K562 (cell line): Measurements from ENCODE around the gene METAP1D. TPM values are rescaled to one million over a fixed set of nuclear protein-coding genes. Genes with fewer than 3 reads are reported as not detected.
A peak's percentile ranks its signal among the peaks of the same experiment; 100 is the strongest.

Experiments
- ATAC-seq: fragments of 200-7000 bp; cut with Tn5 transposase; 3 replicates; pipeline ENCODE4 v1.9.1; 2020; ENCODE audit warnings: moderate library complexity
- BruUV-seq: library from RNA; stranded (reverse); fragments of 400-500 nt; replicated peaks from 2 replicates; lab custom pipeline; 2021; lab: Mats Ljungman, UMichigan
- CTCF ChIA-PET: fragments of 300-600 bp; formaldehyde crosslinking; extraction: SDS; loops from one replicate; lab custom pipeline; 2021; ENCODE audit warnings: low intra/inter-chr PET ratio; lab: Yijun Ruan, JAX
- POLR2A ChIA-PET: fragments of 300-600, 350-650 bp; sonication (Branson Sonifier 250); formaldehyde crosslinking; extraction: SDS; loops from one replicate; lab custom pipeline; 2021; ENCODE audit warnings: antibody characterized with exemption, inconsistent platforms; lab: Yijun Ruan, JAX
- DNase-seq, 4 experiments: peaks; one replicate each; pipeline versions ENCODE4 v3.0.0 to v3.0.0-alpha.2; 2011 to 2018; ENCODE audit warnings: low spot score in 3 of 4, mixed read lengths in 3 of 4; ENCODE audit errors: extremely low read depth in 1 of 4
- FAIRE-seq: peaks from 2 replicates; lab custom pipeline; 2011; peaks lifted over from hg19 to GRCh38; lab: Jason Lieb, UNC
- H2AFZ ChIP-seq: 2 replicates; pipeline ENCODE4 v1.6.0; 2011; ENCODE audit warnings: low read depth, low read length, control low read depth, inconsistent platforms
- H3K27ac ChIP-seq: fragments of 200-600 bp; 3 replicates; pipeline ENCODE4 v1.8.0; 2011; ENCODE audit warnings: low read depth, mild to moderate bottlenecking, control low read depth, inconsistent platforms, low read length, moderate library complexity, mixed read lengths; ENCODE audit errors: extremely low read depth
- H3K27me3 ChIP-seq, 2 experiments: fragments of 300-600 bp in 1 of 2; 2 replicates in 1 of 2; 3 replicates in 1 of 2; pipeline versions ENCODE4 v1.6.0 to v1.8.0; 2011; ENCODE audit warnings: inconsistent platforms in 2 of 2, low read length in 2 of 2, mild to moderate bottlenecking in 1 of 2, mixed read lengths in 1 of 2, moderate library complexity in 1 of 2; ENCODE audit not compliant: control insufficient read depth in 2 of 2, insufficient read depth in 2 of 2
- H3K36me3 ChIP-seq: fragments of 300-600 bp; 3 replicates; pipeline ENCODE4 v1.8.0; 2011; ENCODE audit warnings: mild to moderate bottlenecking, low read length, inconsistent platforms; ENCODE audit not compliant: control insufficient read depth, insufficient read depth
- H3K4me1 ChIP-seq, 2 experiments: fragments of 200-600 bp in 1 of 2; replicated peaks in 1 of 2; 2 replicates in 1 of 2; 3 replicates in 1 of 2; pipeline versions ENCODE4 v1.5.1 to v1.8.0; 2011; ENCODE audit warnings: inconsistent platforms in 2 of 2, low read length in 2 of 2, mild to moderate bottlenecking in 1 of 2, mixed read lengths in 1 of 2, moderate library complexity in 1 of 2; ENCODE audit not compliant: control insufficient read depth in 2 of 2, insufficient read depth in 2 of 2
- H3K4me2 ChIP-seq: 2 replicates; pipeline ENCODE4 v1.6.1; 2011; ENCODE audit warnings: low read length, control low read depth, inconsistent platforms, mixed read lengths; ENCODE audit not compliant: insufficient read depth
- H3K4me3 ChIP-seq: fragments of 200-600 bp; sonication (generic), shearing (Covaris generic); 2 replicates; pipeline ENCODE4 v1.5.1; 2016; ENCODE audit warnings: control low read depth, inconsistent platforms
- H3K79me2 ChIP-seq: fragments of 200-600 bp; 3 replicates; pipeline ENCODE4 v1.8.0; 2011; ENCODE audit warnings: low read length, inconsistent platforms; ENCODE audit not compliant: control insufficient read depth, insufficient read depth
- H3K9ac ChIP-seq, 2 experiments: 2 replicates each; pipeline versions ENCODE4 v1.6.0 to v1.6.1; 2011; ENCODE audit warnings: low read depth in 2 of 2, low read length in 2 of 2, control low read depth in 1 of 2, inconsistent platforms in 1 of 2, mild to moderate bottlenecking in 1 of 2, mixed read lengths in 1 of 2; ENCODE audit not compliant: insufficient read depth in 1 of 2
- H3K9me1 ChIP-seq: one replicate; pipeline ENCODE4 v1.6.0; 2011; ENCODE audit warnings: inconsistent platforms, mild to moderate bottlenecking, low read length, moderate library complexity; ENCODE audit not compliant: control insufficient read depth, insufficient read depth
- H3K9me3 ChIP-seq: replicated peaks from 2 replicates; pipeline ENCODE4 v1.5.1; 2011; ENCODE audit warnings: low read depth, low read length, inconsistent platforms; ENCODE audit not compliant: control insufficient read depth, insufficient read depth
- H4K20me1 ChIP-seq: replicated peaks from 2 replicates; pipeline ENCODE4 v1.6.1; 2011; ENCODE audit warnings: low read length, inconsistent platforms, mixed read lengths; ENCODE audit not compliant: control insufficient read depth, insufficient read depth
- ARID1B ChIP-seq: fragments of 450-650 bp; IDR thresholded peaks from 2 replicates; pipeline ENCODE4 v1.6.1; 2016; ENCODE audit warnings: antibody characterized with exemption, mild to moderate bottlenecking, inconsistent platforms
- CBFA2T2 ChIP-seq: fragments of 450-650 bp; conservative IDR thresholded peaks from 2 replicates; pipeline ENCODE4 v1.6.1; 2017; ENCODE audit warnings: mild to moderate bottlenecking
- CBFA2T3 ChIP-seq: fragments of 450-650 bp; IDR thresholded peaks from 2 replicates; pipeline ENCODE4 v1.6.1; 2017
- DPF2 ChIP-seq: fragments of 450-650 bp; IDR thresholded peaks from 2 replicates; pipeline ENCODE4 v1.6.1; 2016
- EP300 ChIP-seq: IDR thresholded peaks from 2 replicates; pipeline ENCODE4 v1.6.1; 2012; ENCODE audit warnings: low read length, improper control_type of control experiment
- JUND ChIP-seq, 2 experiments: IDR thresholded peaks; 2 replicates in 1 of 2; 3 replicates in 1 of 2; pipeline ENCODE4 v1.6.1; 2011; ENCODE audit warnings: borderline replicate concordance in 2 of 2, low read depth in 2 of 2, low read length in 2 of 2, improper control_type of control experiment in 1 of 2, missing biosample characterization in 1 of 2, missing genetic modification characterization in 1 of 2, missing genetic modification reagents in 1 of 2
- MAZ ChIP-seq, 2 experiments: fragments of 450-650 bp in 1 of 2; sonication (generic) in 1 of 2; formaldehyde crosslinking; IDR thresholded peaks in 1 of 2; conservative IDR thresholded peaks in 1 of 2; 2 replicates each; pipeline versions ENCODE4 v1.4.0 to v1.5.0; 2020; ENCODE audit warnings: mild to moderate bottlenecking in 1 of 2, missing genetic modification reagents in 1 of 2
- MYNN ChIP-seq, 2 experiments: sonication (generic); formaldehyde crosslinking in 1 of 2; IDR thresholded peaks; 2 replicates each; pipeline versions ENCODE4 v1.5.0 to v1.6.1; 2016 to 2020; ENCODE audit warnings: antibody characterized with exemption in 1 of 2, missing genetic modification reagents in 1 of 2
- NCOR1 ChIP-seq: fragments of 450-650 bp; IDR thresholded peaks from 2 replicates; pipeline ENCODE4 v1.6.1; 2016; ENCODE audit warnings: mild to moderate bottlenecking, moderate library complexity
- POLR2AphosphoS5 ChIP-seq: IDR thresholded peaks from 2 replicates; pipeline ENCODE4 v1.6.1; 2011; ENCODE audit warnings: mild to moderate bottlenecking, low read depth, low read length, moderate library complexity; ENCODE audit not compliant: control insufficient read depth, insufficient read depth
- POLR3A ChIP-seq: IDR thresholded peaks from 2 replicates; pipeline ENCODE4 v1.6.1; 2011; ENCODE audit warnings: borderline replicate concordance, mild to moderate bottlenecking, moderate library complexity; ENCODE audit not compliant: insufficient read length, insufficient read depth; ENCODE audit errors: extremely low read depth
- RCOR1 ChIP-seq, 2 experiments: IDR thresholded peaks; 2 replicates each; pipeline ENCODE4 v1.6.1; 2012; ENCODE audit warnings: low read depth in 2 of 2, low read length in 2 of 2, borderline replicate concordance in 1 of 2, improper control_type of control experiment in 1 of 2
- TEAD4 ChIP-seq, 2 experiments: sonication (generic) in 1 of 2; formaldehyde crosslinking in 1 of 2; IDR thresholded peaks; 2 replicates each; pipeline versions ENCODE4 v1.6.1 to v1.8.0; 2012 to 2022; ENCODE audit warnings: borderline replicate concordance in 1 of 2, inconsistent platforms in 1 of 2, low read length in 1 of 2, mild to moderate bottlenecking in 1 of 2, missing genetic modification reagents in 1 of 2
- TOE1 ChIP-seq, 2 experiments: fragments of 450-650 bp in 1 of 2; sonication (generic) in 1 of 2; formaldehyde crosslinking in 1 of 2; IDR thresholded peaks; 2 replicates each; pipeline versions ENCODE4 v1.7.1 to v1.8.0; 2016 to 2022; ENCODE audit warnings: borderline replicate concordance in 2 of 2, mild to moderate bottlenecking in 2 of 2, antibody characterized with exemption in 1 of 2, inconsistent platforms in 1 of 2, low read depth in 1 of 2, missing genetic modification reagents in 1 of 2, moderate library complexity in 1 of 2
- TRIM24 ChIP-seq, 2 experiments: fragments of 450-650 bp; IDR thresholded peaks; 2 replicates each; pipeline ENCODE4 v1.6.1; 2016
- WGBS: fragments of 100-300 bp; shearing (Covaris generic); methylation state at CpG from one replicate; pipeline ENCODE4 v1.1.6; 2016; ENCODE audit warnings: low coverage, mixed read lengths; ENCODE audit not compliant: insufficient coverage; ENCODE audit errors: missing lambda C conversion rate; 5-methylcytosine and 5-hydroxymethylcytosine counted together
- in situ Hi-C: fragments of 300-500 bp; cut with MboI; formaldehyde crosslinking; loops from 4 replicates; pipeline ENCODE4 v1.15.0; 2018; ENCODE audit warnings: inconsistent platforms, mixed read lengths
- intact Hi-C: fragments of 100-400 bp; cut with micrococcal nuclease; formaldehyde crosslinking; loops from 2 replicates; pipeline ENCODE4 v1.14.2; 2022
- polyA plus RNA-seq, 8 experiments: library from polyadenylated mRNA; depleted of rRNA in 4 of 8; stranded (reverse) in 5 of 8; unstranded in 3 of 8; fragments of >200 nt; fragmentation: Nextera tagmentation in 2 of 8; fragmentation: Illumina TruSeq in 1 of 8; extraction: Ambion mirVana in 2 of 8; extraction: Trizol in 1 of 8; gene quantifications; 2 replicates each; pipeline versions ENCODE4 v1.2.1 to v1.2.3, GENCODE V29; 2011 to 2014; ENCODE audit warnings: inconsistent platforms in 1 of 8, missing spikeins in 1 of 8
- total RNA-seq, 7 experiments: library from RNA; depleted of rRNA in 6 of 7; stranded (reverse); fragments of >200 nt in 6 of 7; fragmentation: Illumina TruSeq in 2 of 7; extraction: Trizol in 2 of 7; gene quantifications; 2 replicates each; pipeline versions ENCODE4 v1.2.1 to v1.2.3, GENCODE V29; 2011 to 2021; ENCODE audit warnings: low replicate concordance in 1 of 7
- TF ChIP-seq, protein P1 (sequence below): fragments of 450-650 bp; IDR thresholded peaks from 2 replicates; pipeline ENCODE4 v1.6.1; 2017; ENCODE audit warnings: antibody characterized with exemption, mild to moderate bottlenecking

Gene METAP1D
- total and polyA plus RNA-seq, 9 of the 15 experiments (the other 6 are each of a cell fraction or from before 2014, with no cell fraction given), result 8.0 to 23.4 (median 15.7) TPM

GRCh38 chr2:172097557-172098131 is 97.9 kb downstream of the METAP1D start:
- H3K79me2 ChIP-seq, result no peaks in the 10 kb centered on the region
- peak overlapping the region; percentile 36; the same call in 1 of the 2 replicates for H2AFZ ChIP-seq
- H3K4me3 ChIP-seq, result no peak overlapping the region
- H3K9me1 ChIP-seq, result no peaks in the 10 kb centered on the region
- no peaks in the 10 kb centered on the region for H3K9me3 ChIP-seq
- no peak overlapping the region for H3K4me2 ChIP-seq
- peak overlapping the region in 1 of 2 experiments; percentile 82; a peak in 1 of 4 replicates for H3K9ac ChIP-seq
- ChIA-PET CTCF (no interaction called here), POLR2A (no interaction called here)
- WGBS, result 60% methylated on average over 9 of the region's 9 CpGs
- no peaks in the 10 kb centered on the region; a peak in 1 of 5 replicates for H3K27me3 ChIP-seq
- peak; percentile 39 to 76 (median 52) for DNase-seq
- no TSS peak for BruUV-seq
- in situ Hi-C loops, result no loop called here
- H3K4me1 ChIP-seq, result peaks cover 22 to 61% of the 10 kb centered on the region in 2 experiments
- intact Hi-C loops, result loop anchor here (1.0 kb wide), 1 partner anchor 12 kb away; the partner anchor contains the start of gene DLX1
- peak overlapping the region; percentile 72; the same call in 1 of the 3 replicates for H3K27ac ChIP-seq
- H3K36me3 ChIP-seq, result no peaks in the 10 kb centered on the region
- ATAC-seq, result peak; percentile 1; the same call in 2 of the 3 replicates
- FAIRE-seq, result peak; percentile 87
- H4K20me1 ChIP-seq, result no peaks in the 10 kb centered on the region
- TF ChIP-seq TRIM24 (IDR thresholded peaks at IDR 0.05) (peak in 1 of 2 experiments; percentile 22; a peak in 1 of 4 replicates), JUND (IDR thresholded peaks at IDR 0.05; ENCODE audit: borderline replicate concordance, low read depth, low read length) (0 out of 2 replicates have a peak, but pooled peaks have one; percentile 18), JUND (tag; IDR thresholded peaks at IDR 0.05; ENCODE audit: borderline replicate concordance, low read depth, low read length) (no peak), MAZ (CRISPR knock-in tag; conservative IDR thresholded peaks at IDR 0.05 in 1 of 2, IDR thresholded peaks at IDR 0.05 in 1 of 2) (0 out of 4 replicates have a peak, but pooled peaks of 1 of the 2 experiments have one; percentile 2), MYNN (IDR thresholded peaks at IDR 0.05) (0 out of 2 replicates have a peak, but pooled peaks have one; percentile 19), MYNN (CRISPR knock-in tag; IDR thresholded peaks at IDR 0.05) (no peak), TEAD4 (IDR thresholded peaks at IDR 0.05; ENCODE audit: low read length) (peak; percentile 16; the same call in 1 of the 2 replicates), TEAD4 (CRISPR knock-in tag; IDR thresholded peaks at IDR 0.05; ENCODE audit: borderline replicate concordance) (no peak), CBFA2T3 (peak; percentile 84), ARID1B (peak; percentile 71), POLR3A (no peak), RCOR1 (IDR thresholded peaks at IDR 0.05; ENCODE audit: borderline replicate concordance in 1 of 2, low read depth in 2 of 2, low read length in 2 of 2) (peak in 1 of 2 experiments; percentile 23; a peak in 1 of 4 replicates), EP300 (peak; percentile 38; the same call in 1 of the 2 replicates), POLR2AphosphoS5 (peak; percentile 50; the same call in 1 of the 2 replicates), CBFA2T2 (peak; percentile 71), TOE1 (IDR thresholded peaks at IDR 0.05; ENCODE audit: borderline replicate concordance) (no peak), TOE1 (CRISPR knock-in tag; IDR thresholded peaks at IDR 0.05; ENCODE audit: borderline replicate concordance, low read depth) (no peak), DPF2 (peak; percentile 48; the same call in 1 of the 2 replicates), NCOR1 (peak; percentile 44; the same call in 1 of the 2 replicates)
- TF ChIP-seq, protein P1, sequence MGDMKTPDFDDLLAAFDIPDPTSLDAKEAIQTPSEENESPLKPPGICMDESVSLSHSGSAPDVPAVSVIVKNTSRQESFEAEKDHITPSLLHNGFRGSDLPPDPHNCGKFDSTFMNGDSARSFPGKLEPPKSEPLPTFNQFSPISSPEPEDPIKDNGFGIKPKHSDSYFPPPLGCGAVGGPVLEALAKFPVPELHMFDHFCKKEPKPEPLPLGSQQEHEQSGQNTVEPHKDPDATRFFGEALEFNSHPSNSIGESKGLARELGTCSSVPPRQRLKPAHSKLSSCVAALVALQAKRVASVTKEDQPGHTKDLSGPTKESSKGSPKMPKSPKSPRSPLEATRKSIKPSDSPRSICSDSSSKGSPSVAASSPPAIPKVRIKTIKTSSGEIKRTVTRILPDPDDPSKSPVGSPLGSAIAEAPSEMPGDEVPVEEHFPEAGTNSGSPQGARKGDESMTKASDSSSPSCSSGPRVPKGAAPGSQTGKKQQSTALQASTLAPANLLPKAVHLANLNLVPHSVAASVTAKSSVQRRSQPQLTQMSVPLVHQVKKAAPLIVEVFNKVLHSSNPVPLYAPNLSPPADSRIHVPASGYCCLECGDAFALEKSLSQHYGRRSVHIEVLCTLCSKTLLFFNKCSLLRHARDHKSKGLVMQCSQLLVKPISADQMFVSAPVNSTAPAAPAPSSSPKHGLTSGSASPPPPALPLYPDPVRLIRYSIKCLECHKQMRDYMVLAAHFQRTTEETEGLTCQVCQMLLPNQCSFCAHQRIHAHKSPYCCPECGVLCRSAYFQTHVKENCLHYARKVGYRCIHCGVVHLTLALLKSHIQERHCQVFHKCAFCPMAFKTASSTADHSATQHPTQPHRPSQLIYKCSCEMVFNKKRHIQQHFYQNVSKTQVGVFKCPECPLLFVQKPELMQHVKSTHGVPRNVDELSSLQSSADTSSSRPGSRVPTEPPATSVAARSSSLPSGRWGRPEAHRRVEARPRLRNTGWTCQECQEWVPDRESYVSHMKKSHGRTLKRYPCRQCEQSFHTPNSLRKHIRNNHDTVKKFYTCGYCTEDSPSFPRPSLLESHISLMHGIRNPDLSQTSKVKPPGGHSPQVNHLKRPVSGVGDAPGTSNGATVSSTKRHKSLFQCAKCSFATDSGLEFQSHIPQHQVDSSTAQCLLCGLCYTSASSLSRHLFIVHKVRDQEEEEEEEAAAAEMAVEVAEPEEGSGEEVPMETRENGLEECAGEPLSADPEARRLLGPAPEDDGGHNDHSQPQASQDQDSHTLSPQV, result 0 out of 2 replicates have a peak, but pooled peaks have one; percentile 29
